ENCODE measurements around the gene SLC37A3. TPM values are rescaled to one million over a fixed set of nuclear protein-coding genes. Genes with fewer than 3 reads are reported as not detected.
"Not testable (repeated sequence)": the region's sequence is repeated elsewhere in the genome, so short reads cannot be mapped to it uniquely, and the experiment has no call there.

The SLC37A3 gene
- total RNA-seq, 1 experiment from 2014 or later = 25.5 TPM

DNA sequence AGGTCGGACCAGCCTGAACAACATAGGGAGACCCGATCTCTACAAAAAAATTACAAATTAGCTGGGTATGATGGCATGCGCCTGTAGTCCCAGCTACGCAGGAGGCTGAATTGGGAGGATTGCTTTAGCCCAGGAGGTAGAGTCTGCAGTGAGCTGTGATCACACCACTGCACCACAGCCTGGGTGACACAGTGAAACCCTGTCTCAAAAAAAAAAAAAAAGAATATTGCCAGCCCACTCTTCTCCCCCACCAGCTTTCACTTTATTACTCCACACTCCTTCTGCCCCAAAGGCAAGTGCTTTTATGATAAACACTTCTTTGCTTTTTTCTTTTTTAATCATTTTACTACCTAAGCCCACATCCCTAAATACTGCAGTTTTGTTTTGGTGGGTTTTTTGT lies 20.3 kb upstream of the SLC37A3 start:
- Mint-ChIP-seq H3K9me3 (ENCODE audit: unreplicated experiment) (no peaks in the 10 kb centered on the region), H3K4me3 (ENCODE audit: unreplicated experiment) (no peak overlapping the region), H3K36me3 (ENCODE audit: insufficient read depth, unreplicated experiment) (no peaks in the 10 kb centered on the region), H3K4me1 (ENCODE audit: insufficient read depth, unreplicated experiment) (no peaks in the 10 kb centered on the region), H3K27ac (ENCODE audit: low read depth, unreplicated experiment) (no peak overlapping the region), H3K27me3 (ENCODE audit: insufficient read depth, unreplicated experiment) (peaks cover 12% of the 10 kb centered on the region)
- BruUV-seq (replicated peaks) = no TSS peak
- TF ChIP-seq, protein P1, sequence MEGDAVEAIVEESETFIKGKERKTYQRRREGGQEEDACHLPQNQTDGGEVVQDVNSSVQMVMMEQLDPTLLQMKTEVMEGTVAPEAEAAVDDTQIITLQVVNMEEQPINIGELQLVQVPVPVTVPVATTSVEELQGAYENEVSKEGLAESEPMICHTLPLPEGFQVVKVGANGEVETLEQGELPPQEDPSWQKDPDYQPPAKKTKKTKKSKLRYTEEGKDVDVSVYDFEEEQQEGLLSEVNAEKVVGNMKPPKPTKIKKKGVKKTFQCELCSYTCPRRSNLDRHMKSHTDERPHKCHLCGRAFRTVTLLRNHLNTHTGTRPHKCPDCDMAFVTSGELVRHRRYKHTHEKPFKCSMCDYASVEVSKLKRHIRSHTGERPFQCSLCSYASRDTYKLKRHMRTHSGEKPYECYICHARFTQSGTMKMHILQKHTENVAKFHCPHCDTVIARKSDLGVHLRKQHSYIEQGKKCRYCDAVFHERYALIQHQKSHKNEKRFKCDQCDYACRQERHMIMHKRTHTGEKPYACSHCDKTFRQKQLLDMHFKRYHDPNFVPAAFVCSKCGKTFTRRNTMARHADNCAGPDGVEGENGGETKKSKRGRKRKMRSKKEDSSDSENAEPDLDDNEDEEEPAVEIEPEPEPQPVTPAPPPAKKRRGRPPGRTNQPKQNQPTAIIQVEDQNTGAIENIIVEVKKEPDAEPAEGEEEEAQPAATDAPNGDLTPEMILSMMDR (IDR thresholded peaks at IDR 0.05; ENCODE audit: unreplicated experiment) = no peak
- intact Hi-C loops (cut with micrococcal nuclease) = no loop called here
- DNase-seq (ENCODE audit: unreplicated experiment) = no peak
- CTCF ChIA-PET = interaction anchor here (1.1 kb wide), 1 partner anchor 20 kb away, joined by 3 read pairs; no protein-coding TSS in a partner anchor
- POLR2A ChIA-PET = no interaction called here

DNA sequence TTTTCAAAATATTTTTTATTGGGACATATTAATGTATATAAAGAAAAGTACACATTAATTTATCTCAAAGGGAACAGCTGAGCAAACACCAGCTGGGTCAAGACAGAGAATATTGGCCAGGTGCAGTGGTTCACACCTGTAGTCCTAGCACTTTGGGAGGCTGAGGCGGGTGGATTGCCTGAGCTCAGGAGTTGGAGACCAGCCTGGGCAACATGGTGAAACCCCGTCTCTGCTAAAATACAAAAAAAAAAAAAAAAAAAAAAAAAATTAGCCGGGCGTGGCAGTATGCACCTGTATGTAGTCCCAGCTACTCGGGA lies 19.8 kb upstream of the SLC37A3 start:
- H3K4me3 Mint-ChIP-seq (ENCODE audit: unreplicated experiment); POLR2A ChIA-PET; H3K9me3 Mint-ChIP-seq (ENCODE audit: unreplicated experiment); BruUV-seq (replicated peaks); H3K4me1 Mint-ChIP-seq (ENCODE audit: insufficient read depth, unreplicated experiment); H3K27ac Mint-ChIP-seq (ENCODE audit: low read depth, unreplicated experiment); H3K36me3 Mint-ChIP-seq (ENCODE audit: insufficient read depth, unreplicated experiment); intact Hi-C loops (cut with micrococcal nuclease); DNase-seq (ENCODE audit: unreplicated experiment): not testable (repeated sequence)
- H3K27me3 Mint-ChIP-seq (ENCODE audit: insufficient read depth, unreplicated experiment) = peaks cover 12% of the 10 kb centered on the region
- CTCF ChIA-PET = interaction anchor here (0.8 to 1.1 kb wide), 2 partner anchors 20 to 75 kb away, joined by 3 to 4 read pairs; no protein-coding TSS in a partner anchor

DNA sequence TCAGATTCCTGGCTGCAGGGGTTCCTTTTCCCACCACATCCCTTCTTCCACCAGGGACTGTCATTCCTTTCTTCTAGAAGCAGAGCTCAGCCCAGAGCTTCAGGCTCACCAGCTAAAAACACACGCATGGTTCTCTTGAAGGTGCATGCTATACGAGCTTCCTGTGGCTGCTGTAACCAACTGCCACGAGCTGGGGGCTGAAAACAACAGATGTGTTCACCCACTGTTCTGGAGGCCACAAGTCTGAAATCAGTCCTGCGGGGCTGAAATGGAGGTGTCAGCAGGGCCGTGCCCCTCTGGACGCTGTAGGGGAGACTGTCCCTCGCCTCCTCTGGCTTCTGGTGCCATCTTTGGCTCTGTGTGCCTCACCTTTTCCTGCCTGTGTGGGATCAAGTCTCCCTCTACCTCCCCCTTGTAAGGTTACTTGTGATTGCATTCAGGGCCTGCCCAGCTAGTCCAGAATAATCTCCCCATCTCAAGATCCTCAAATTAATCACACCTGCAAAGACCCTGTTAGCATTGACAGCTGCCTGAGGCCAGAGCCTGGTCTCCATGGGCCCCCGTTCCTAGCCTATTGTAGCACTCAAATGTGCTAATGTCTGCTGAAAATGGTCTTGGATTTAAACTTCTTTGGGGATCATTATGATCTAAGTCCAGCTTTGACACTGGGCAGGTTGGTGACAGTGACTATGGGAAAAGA lies 19.3 kb upstream of the SLC37A3 start:
- POLR2A ChIA-PET = no interaction called here
- H3K27me3 Mint-ChIP-seq (ENCODE audit: insufficient read depth, unreplicated experiment) = peaks cover 12% of the 10 kb centered on the region
- CTCF ChIA-PET = interaction anchor here (0.6 to 1.1 kb wide), 6 partner anchors 21 to 1132 kb away, joined by 3 to 7 read pairs (median 4); no protein-coding TSS in a partner anchor

DNA sequence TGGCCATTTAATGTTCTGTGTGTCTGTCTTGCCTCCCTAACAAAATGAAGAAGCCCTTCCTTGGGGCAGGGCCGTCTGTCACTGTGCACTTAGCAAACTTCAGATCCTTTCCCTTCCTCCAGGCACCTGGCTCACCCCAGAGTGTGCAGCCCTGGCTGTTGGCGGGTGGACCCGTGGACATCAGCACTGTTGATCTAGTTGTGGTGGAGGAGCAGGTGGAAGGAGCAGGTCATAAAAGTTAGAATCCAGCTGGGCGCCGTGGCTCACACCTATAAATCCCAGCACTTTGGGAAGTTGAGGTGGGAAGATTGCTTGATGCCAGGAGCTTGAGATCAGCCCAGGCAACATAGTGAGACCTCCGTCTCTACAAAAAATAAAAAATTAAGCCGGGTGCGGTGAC lies 18.2 kb upstream of the SLC37A3 start:
- H3K27me3 Mint-ChIP-seq (ENCODE audit: insufficient read depth, unreplicated experiment) = peaks cover 12% of the 10 kb centered on the region
- intact Hi-C loops (cut with micrococcal nuclease) = no loop called here

More for the DNA sequence above, 19.3 kb upstream of the SLC37A3 start:
- intact Hi-C loops (cut with micrococcal nuclease) = no loop called here
- Mint-ChIP-seq H3K9me3 (ENCODE audit: unreplicated experiment) (no peaks in the 10 kb centered on the region), H3K4me1 (ENCODE audit: insufficient read depth, unreplicated experiment) (no peaks in the 10 kb centered on the region), H3K4me3 (ENCODE audit: unreplicated experiment) (no peak overlapping the region), H3K36me3 (ENCODE audit: insufficient read depth, unreplicated experiment) (no peaks in the 10 kb centered on the region), H3K27ac (ENCODE audit: low read depth, unreplicated experiment) (no peak overlapping the region)
- DNase-seq (ENCODE audit: unreplicated experiment) = no peak
- no TSS peak for BruUV-seq (replicated peaks)
- TF ChIP-seq, protein P1 (IDR thresholded peaks at IDR 0.05; ENCODE audit: unreplicated experiment) = no peak

DNA sequence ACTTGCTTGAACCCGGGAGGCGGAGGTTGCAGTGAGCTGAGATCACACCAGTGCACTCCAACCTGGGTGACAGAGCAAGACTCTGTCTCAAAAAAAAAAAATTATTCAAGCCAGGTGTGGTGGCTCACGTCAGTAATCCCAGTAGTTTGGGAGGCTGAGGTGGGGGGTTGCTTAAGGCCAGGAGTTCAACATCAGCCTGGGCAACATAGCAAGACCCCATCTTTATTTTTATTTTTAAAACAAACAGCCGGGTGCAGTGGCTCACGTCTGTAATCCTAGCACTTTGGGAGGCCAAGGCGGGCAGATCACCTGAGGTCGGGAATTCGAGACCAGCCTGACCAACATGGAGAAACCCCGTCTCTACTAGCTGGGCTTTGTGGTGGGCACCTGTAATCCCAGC lies 17.5 kb upstream of the SLC37A3 start:
- POLR2A ChIA-PET; H3K4me1 Mint-ChIP-seq (ENCODE audit: insufficient read depth, unreplicated experiment); H3K9me3 Mint-ChIP-seq (ENCODE audit: unreplicated experiment); intact Hi-C loops (cut with micrococcal nuclease); H3K27ac Mint-ChIP-seq (ENCODE audit: low read depth, unreplicated experiment); BruUV-seq (replicated peaks); H3K4me3 Mint-ChIP-seq (ENCODE audit: unreplicated experiment); DNase-seq (ENCODE audit: unreplicated experiment); H3K36me3 Mint-ChIP-seq (ENCODE audit: insufficient read depth, unreplicated experiment): not testable (repeated sequence)
- H3K27me3 Mint-ChIP-seq (ENCODE audit: insufficient read depth, unreplicated experiment) = peaks cover 12% of the 10 kb centered on the region
- CTCF ChIA-PET = interaction anchor here (0.6 to 0.7 kb wide), 2 partner anchors 199 to 229 kb away, joined by 4 to 6 read pairs; no protein-coding TSS in a partner anchor

More for the DNA sequence above, 18.2 kb upstream of the SLC37A3 start:
- no peaks in the 10 kb centered on the region for H3K9me3 Mint-ChIP-seq (ENCODE audit: unreplicated experiment)
- H3K4me1 Mint-ChIP-seq (ENCODE audit: insufficient read depth, unreplicated experiment) = no peaks in the 10 kb centered on the region
- no TSS peak for BruUV-seq (replicated peaks)
- H3K27ac Mint-ChIP-seq (ENCODE audit: low read depth, unreplicated experiment) = no peak overlapping the region
- H3K4me3 Mint-ChIP-seq (ENCODE audit: unreplicated experiment) = no peak overlapping the region
- TF ChIP-seq, protein P1 (IDR thresholded peaks at IDR 0.05; ENCODE audit: unreplicated experiment) = no peak
- ChIA-PET CTCF (interaction anchor here (1.2 kb wide), 1 partner anchor 197 kb away, joined by 3 read pairs; no protein-coding TSS in a partner anchor), POLR2A (no interaction called here)
- no peak for DNase-seq (ENCODE audit: unreplicated experiment)
- no peaks in the 10 kb centered on the region for H3K36me3 Mint-ChIP-seq (ENCODE audit: insufficient read depth, unreplicated experiment)
